ENCODE data around the gene PWWP2B. TPM values are rescaled to one million over a fixed set of nuclear protein-coding genes. Genes with fewer than 3 reads are reported as not detected.

PWWP2B gene
- total RNA-seq, 1 experiment from 2014 or later, result 19.3 TPM

DNA sequence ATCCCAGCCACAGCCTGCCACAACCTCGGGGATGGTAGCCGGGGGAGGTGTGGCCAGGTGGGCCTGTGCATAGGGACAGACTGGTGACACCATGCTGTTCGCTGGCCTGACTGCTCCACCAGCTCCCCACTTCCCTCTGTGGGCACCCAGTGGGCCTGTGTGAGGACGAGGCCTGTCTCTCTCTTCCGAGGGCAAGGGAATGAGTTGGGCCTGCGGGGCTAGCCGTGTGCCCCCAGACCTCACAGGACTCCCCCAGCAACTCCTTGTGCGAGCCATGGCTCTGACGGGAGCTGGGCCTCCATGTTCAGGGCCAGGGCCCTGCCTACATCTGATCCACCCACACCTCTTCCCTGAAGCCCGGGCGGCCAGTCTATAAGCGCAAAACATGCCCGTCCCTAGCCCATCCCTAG lies 40.5 kb downstream of the PWWP2B start:
- Mint-ChIP-seq H3K27ac (ENCODE audit: unreplicated experiment) (no peak overlapping the region), H3K4me1 (ENCODE audit: low read depth, unreplicated experiment) (no peaks in the 10 kb centered on the region), H3K9me3 (ENCODE audit: unreplicated experiment) (no peaks in the 10 kb centered on the region), H3K36me3 (ENCODE audit: insufficient read depth, unreplicated experiment) (peaks cover 4% of the 10 kb centered on the region), H3K4me3 (ENCODE audit: unreplicated experiment) (no peak overlapping the region), H3K27me3 (ENCODE audit: insufficient read depth, unreplicated experiment) (no peaks in the 10 kb centered on the region)
- Histone ChIP-seq H3K9me3 (no peaks in the 10 kb centered on the region), H3K4me3 (ENCODE audit: low read depth, low read length) (no peak overlapping the region), H3K27me3 (replicated peaks; ENCODE audit: control insufficient read depth, insufficient read depth, low read length) (no peaks in the 10 kb centered on the region), H3K36me3 (ENCODE audit: control insufficient read depth, insufficient read depth, low read length) (no peaks in the 10 kb centered on the region), H3K4me1 (no peaks in the 10 kb centered on the region)
- intact Hi-C loops (cut with micrococcal nuclease; ENCODE audit: unreplicated experiment), result no loop called here
- ChIA-PET POLR2A (no interaction called here), CTCF (no interaction called here)
- TF ChIP-seq CTCF (IDR thresholded peaks at IDR 0.05; ENCODE audit: insufficient read depth in 1 of 2, low read depth in 1 of 2, low read length in 1 of 2, severe bottlenecking in 1 of 2, unreplicated experiment in 1 of 2), result no peak
- no TSS peak for BruUV-seq (replicated peaks)
- DNase-seq, result no peak

DNA sequence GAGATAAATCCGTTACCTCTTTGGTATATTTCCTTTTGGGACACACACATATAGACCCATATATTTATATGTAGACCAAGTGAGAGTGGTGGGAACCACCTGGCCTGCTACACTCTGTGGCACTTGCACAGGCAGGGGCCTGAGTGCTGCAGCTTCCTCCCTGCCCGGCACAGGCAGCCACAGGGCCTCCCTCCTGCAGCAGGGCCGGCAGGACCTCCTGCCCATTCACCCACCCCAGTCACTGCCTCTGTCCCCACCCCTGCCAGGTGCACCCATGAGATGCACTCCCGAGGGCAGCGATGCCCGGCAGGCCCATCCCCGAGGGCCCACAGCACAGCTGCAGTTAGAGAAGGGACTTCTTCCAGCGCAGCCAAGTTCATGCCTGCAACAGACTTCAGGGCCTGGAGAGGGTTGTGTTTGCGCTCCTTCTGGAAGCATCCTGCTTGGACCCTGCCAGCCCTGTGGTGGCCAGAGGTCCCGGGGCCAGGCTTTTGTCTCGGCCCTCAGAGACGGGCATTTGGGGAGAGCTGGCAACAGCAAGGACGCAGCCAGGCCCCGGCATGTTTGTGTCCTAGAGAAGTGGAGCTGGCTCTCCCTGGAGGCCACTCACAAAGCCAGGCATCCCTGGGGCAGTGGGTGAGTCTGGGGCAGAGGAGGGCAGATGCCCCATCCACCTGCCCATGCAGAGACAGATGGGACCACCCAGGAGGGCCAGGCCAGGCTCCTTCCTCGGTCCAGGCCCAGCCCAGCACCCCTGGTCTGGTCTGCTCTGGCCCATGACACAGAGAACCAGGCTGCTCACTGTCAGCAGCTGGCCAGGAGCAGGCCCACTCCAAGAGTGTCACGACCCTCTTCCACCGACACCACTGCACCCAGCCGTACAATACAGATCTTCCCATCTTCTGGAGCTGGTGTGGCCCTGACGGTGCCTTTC lies 41.4 kb downstream of the PWWP2B start:
- no peak for DNase-seq
- Histone ChIP-seq H3K4me3 (ENCODE audit: low read depth, low read length) (no peak overlapping the region), H3K9me3 (no peaks in the 10 kb centered on the region), H3K4me1 (no peaks in the 10 kb centered on the region), H3K36me3 (ENCODE audit: control insufficient read depth, insufficient read depth, low read length) (no peaks in the 10 kb centered on the region), H3K27me3 (replicated peaks; ENCODE audit: control insufficient read depth, insufficient read depth, low read length) (no peaks in the 10 kb centered on the region)
- intact Hi-C loops (cut with micrococcal nuclease; ENCODE audit: unreplicated experiment), result no loop called here
- ChIA-PET POLR2A (no interaction called here), CTCF (no interaction called here)
- Mint-ChIP-seq H3K27ac (ENCODE audit: unreplicated experiment) (no peak overlapping the region), H3K4me3 (ENCODE audit: unreplicated experiment) (no peak overlapping the region), H3K36me3 (ENCODE audit: insufficient read depth, unreplicated experiment) (peaks cover 4% of the 10 kb centered on the region), H3K4me1 (ENCODE audit: low read depth, unreplicated experiment) (no peaks in the 10 kb centered on the region), H3K9me3 (ENCODE audit: unreplicated experiment) (no peaks in the 10 kb centered on the region), H3K27me3 (ENCODE audit: insufficient read depth, unreplicated experiment) (no peaks in the 10 kb centered on the region)
- TF ChIP-seq CTCF (IDR thresholded peaks at IDR 0.05; ENCODE audit: insufficient read depth in 1 of 2, low read depth in 1 of 2, low read length in 1 of 2, severe bottlenecking in 1 of 2, unreplicated experiment in 1 of 2), result no peak
- no TSS peak for BruUV-seq (replicated peaks)

DNA sequence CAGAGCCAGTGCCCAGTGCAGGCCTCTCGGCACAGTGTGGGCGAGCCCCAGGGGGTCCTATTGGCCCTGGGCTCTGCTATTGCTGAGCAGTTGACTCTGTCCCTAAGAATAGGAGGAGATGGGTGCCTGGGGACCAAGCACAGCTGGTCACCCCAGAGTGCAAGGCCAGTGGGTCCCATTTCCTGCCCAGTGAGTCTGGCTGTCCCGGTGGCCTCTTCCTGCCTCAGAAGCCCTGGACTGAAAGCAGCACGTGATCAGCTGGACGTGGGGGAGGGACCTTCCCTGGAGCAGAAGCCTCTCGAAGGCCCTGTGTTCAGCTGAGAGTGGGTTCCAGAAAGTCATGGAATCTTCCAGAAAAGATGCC lies 42.0 kb downstream of the PWWP2B start:
- Mint-ChIP-seq H3K27ac (ENCODE audit: unreplicated experiment) (no peak overlapping the region), H3K4me1 (ENCODE audit: low read depth, unreplicated experiment) (no peaks in the 10 kb centered on the region), H3K9me3 (ENCODE audit: unreplicated experiment) (no peaks in the 10 kb centered on the region), H3K27me3 (ENCODE audit: insufficient read depth, unreplicated experiment) (no peaks in the 10 kb centered on the region), H3K4me3 (ENCODE audit: unreplicated experiment) (no peak overlapping the region), H3K36me3 (ENCODE audit: insufficient read depth, unreplicated experiment) (peaks cover 4% of the 10 kb centered on the region)
- no peaks in the 10 kb centered on the region for H3K36me3 ChIP-seq (ENCODE audit: control insufficient read depth, insufficient read depth, low read length)
- no TSS peak for BruUV-seq (replicated peaks)
- H3K27me3 ChIP-seq (replicated peaks; ENCODE audit: control insufficient read depth, insufficient read depth, low read length), result no peaks in the 10 kb centered on the region
- no peak for TF ChIP-seq CTCF (IDR thresholded peaks at IDR 0.05; ENCODE audit: insufficient read depth in 1 of 2, low read depth in 1 of 2, low read length in 1 of 2, severe bottlenecking in 1 of 2, unreplicated experiment in 1 of 2)
- intact Hi-C loops (cut with micrococcal nuclease; ENCODE audit: unreplicated experiment), result no loop called here
- ChIA-PET CTCF (no interaction called here), POLR2A (no interaction called here)
- H3K4me3 ChIP-seq (ENCODE audit: low read depth, low read length), result no peak overlapping the region
- H3K4me1 ChIP-seq, result no peaks in the 10 kb centered on the region
- DNase-seq, result no peak
- H3K9me3 ChIP-seq, result no peaks in the 10 kb centered on the region
